T-cell (primary cell): ENCODE results near the gene OTUD7B. TPM values are rescaled to one million over a fixed set of nuclear protein-coding genes. Genes with fewer than 3 reads are reported as not detected.

Experiments
- ATAC-seq, 4 experiments: fragments of 200-7000 bp in 3 of 4; fragments of 150-1000 bp in 1 of 4; cut with Tn5 transposase; replicated peaks in 1 of 4; 1 replicate in 3 of 4; 2 replicates in 1 of 4; pipeline ENCODE4 v1.10.0; 2021; ENCODE audit warnings: moderate library complexity in 3 of 4, mild to moderate bottlenecking in 2 of 4, moderate number of reproducible peaks in 1 of 4
- CTCF ChIA-PET, 2 donors: fragments of 300-600 bp; sonication (Branson Sonifier 250); formaldehyde crosslinking; loops; one replicate each; lab custom pipeline; 2022; ENCODE audit warnings: antibody characterized with exemption in 2 of 2; lab: Charles Lee
- POLR2A ChIA-PET, 2 donors: fragments of 300-600 bp; sonication (Branson Sonifier 250); formaldehyde crosslinking; loops; one replicate each; lab custom pipeline; 2022; ENCODE audit warnings: antibody characterized with exemption in 2 of 2; lab: Charles Lee
- DNase-seq, 35 experiments: peaks; one replicate each; pipeline versions ENCODE4 v3.0.0 to v3.0.0-alpha.2; 2013 to 2023
- H3K27ac ChIP-seq: one replicate; pipeline ENCODE4 v1.5.1; 2013; ENCODE audit warnings: low read length
- H3K27me3 ChIP-seq, 2 experiments: replicated peaks in 1 of 2; 1 replicate in 1 of 2; 2 replicates in 1 of 2; pipeline versions ENCODE4 v1.6.1 to v1.7.0; 2013; ENCODE audit warnings: low read length in 1 of 2, mixed read lengths in 1 of 2; ENCODE audit not compliant: control insufficient read depth in 2 of 2, insufficient read depth in 2 of 2; ENCODE audit errors: extremely low read depth in 1 of 2
- H3K36me3 ChIP-seq, 2 donors: 1 replicate in 1 of 2; 2 replicates in 1 of 2; pipeline versions ENCODE4 v1.6.1 to v1.7.0; 2013; ENCODE audit warnings: low read length in 1 of 2; ENCODE audit not compliant: control insufficient read depth in 2 of 2, insufficient read depth in 1 of 2; ENCODE audit errors: extremely low read depth in 1 of 2
- H3K4me1 ChIP-seq, 2 experiments: 1 replicate in 1 of 2; 2 replicates in 1 of 2; pipeline versions ENCODE4 v1.6.1 to v1.7.0; 2013; ENCODE audit warnings: low read length in 2 of 2, mixed read lengths in 1 of 2; ENCODE audit not compliant: insufficient read depth in 2 of 2, control insufficient read depth in 1 of 2; ENCODE audit errors: extremely low read depth in 1 of 2
- H3K4me3 ChIP-seq, 2 donors: 1 replicate in 1 of 2; 2 replicates in 1 of 2; pipeline versions ENCODE4 v1.5.1 to v1.7.0; 2013; ENCODE audit warnings: mild to moderate bottlenecking in 2 of 2, low read length in 1 of 2, moderate library complexity in 1 of 2; ENCODE audit not compliant: control insufficient read depth in 1 of 2; ENCODE audit errors: extremely low read depth in 1 of 2
- H3K9me3 ChIP-seq: 2 replicates; pipeline ENCODE4 v1.7.0; 2013
- H3K27ac Mint-ChIP-seq, 2 donors: one replicate each; pipeline ENCODE4 v1.8.0; 2020 to 2021; ENCODE audit warnings: mild to moderate bottlenecking in 2 of 2, mixed read lengths in 2 of 2
- H3K27me3 Mint-ChIP-seq, 2 donors: one replicate each; pipeline ENCODE4 v1.8.0; 2021 to 2022; ENCODE audit warnings: mixed read lengths in 2 of 2
- H3K36me3 Mint-ChIP-seq: one replicate; pipeline ENCODE4 v1.8.0; 2021; ENCODE audit warnings: mixed read lengths
- H3K4me1 Mint-ChIP-seq, 3 donors: one replicate each; pipeline ENCODE4 v1.8.0; 2020 to 2022; ENCODE audit warnings: mixed read lengths in 3 of 3, mild to moderate bottlenecking in 1 of 3
- H3K4me3 Mint-ChIP-seq, 3 donors: one replicate each; pipeline ENCODE4 v1.8.0; 2020 to 2022; ENCODE audit warnings: mild to moderate bottlenecking in 3 of 3, mixed read lengths in 3 of 3, moderate library complexity in 3 of 3
- H3K9me3 Mint-ChIP-seq, 3 donors: one replicate each; pipeline ENCODE4 v1.8.0; 2020 to 2022; ENCODE audit warnings: mixed read lengths in 3 of 3
- WGBS: methylation state at CpG from one replicate; pipeline ENCODE4 v1.1.5; 2013; ENCODE audit warnings: missing lambda C conversion rate; ENCODE audit not compliant: insufficient coverage; 5-methylcytosine and 5-hydroxymethylcytosine counted together
- total RNA-seq, 35 experiments: library from RNA in 6 of 35; stranded (reverse) in 6 of 35; fragments of 120-200 nt in 1 of 35; gene quantifications; one replicate each; pipeline versions ENCODE4 v1.2.1 to v1.2.4 and lab custom pipeline; 2013 to 2026

OTUD7B gene
- total RNA-seq, 5 donors from 2014 or later (not counting 1 experiment from before 2014, with no cell fraction given): 7.8 to 13.7 (median 10.2) TPM

GRCh38 chr1:149916898-149917252 lies 93.7 kb downstream of the OTUD7B start:
- Histone ChIP-seq H3K4me3 (peak overlapping the region; percentile 65 to 77), H3K4me1 (peaks cover 18 to 27% of the 10 kb centered on the region in 2 experiments), H3K27ac (no peak overlapping the region), H3K27me3 (peaks cover 0 to 12% of the 10 kb centered on the region in 2 experiments), H3K36me3 (no peaks in the 10 kb centered on the region), H3K9me3 (no peaks in the 10 kb centered on the region)
- ChIA-PET CTCF (no interaction called here), POLR2A (no interaction called here)
- peaks cover 34 to 46% (median 41%) of the 10 kb centered on the region in 3 donors for H3K4me1 Mint-ChIP-seq
- H3K4me3 Mint-ChIP-seq: peak overlapping the region; percentile 70 to 83 (median 77)
- H3K27me3 Mint-ChIP-seq: peaks cover 0 to 2% of the 10 kb centered on the region in 2 donors
- DNase-seq: no peak
- no peaks in the 10 kb centered on the region for H3K9me3 Mint-ChIP-seq
- no peak overlapping the region for H3K27ac Mint-ChIP-seq
- 7% methylated on average over 8 of the region's 10 CpGs for whole genome bisulfite sequencing
- ATAC-seq: peak in 2 of 4 experiments; percentile 4 to 17
- H3K36me3 Mint-ChIP-seq: peaks cover 4% of the 10 kb centered on the region

GRCh38 chr1:149916193-149916897 lies 94.2 kb downstream of the OTUD7B start:
- DNase-seq (no peak), ATAC-seq (peak in 2 of 4 experiments; percentile 13 to 17)
- Mint-ChIP-seq H3K4me3 (peak overlapping the region; percentile 70 to 83 (median 77)), H3K27ac (peak overlapping the region; percentile 69 to 78), H3K9me3 (no peaks in the 10 kb centered on the region), H3K27me3 (peaks cover 0 to 2% of the 10 kb centered on the region in 2 donors), H3K36me3 (no peaks in the 10 kb centered on the region), H3K4me1 (peaks cover 34 to 46% (median 41%) of the 10 kb centered on the region in 3 donors)
- no peaks in the 10 kb centered on the region for H3K9me3 ChIP-seq
- no peak overlapping the region for H3K27ac ChIP-seq
- H3K4me3 ChIP-seq: peak overlapping the region; percentile 33 to 65
- H3K36me3 ChIP-seq: no peaks in the 10 kb centered on the region
- no CpG with 5 or more reads among the region's 9 CpGs for WGBS
- H3K4me1 ChIP-seq: peaks cover 18 to 27% of the 10 kb centered on the region in 2 experiments
- H3K27me3 ChIP-seq: peaks cover 0 to 12% of the 10 kb centered on the region in 2 experiments
- ChIA-PET POLR2A (no interaction called here), CTCF (interaction anchor here in 1 of 2 donors (0.6 kb wide), 1 partner anchor 423 kb away, joined by 4 read pairs; no protein-coding TSS in a partner anchor)

- H3K4me3 Mint-ChIP-seq: peak overlapping the region; percentile 70 to 83 (median 77)
- CTCF ChIA-PET: interaction anchor here in 1 of 2 donors (0.6 kb wide), 1 partner anchor 423 kb away, joined by 4 read pairs; no protein-coding TSS in a partner anchor
- ATAC-seq (no peak), DNase-seq (no peak)
- WGBS: 86% methylated on average over 5 of the region's 11 CpGs
- H3K4me3 ChIP-seq: no peak overlapping the region
- peaks cover 3% of the 10 kb centered on the region for H3K36me3 Mint-ChIP-seq
- H3K9me3 ChIP-seq: no peaks in the 10 kb centered on the region
- peaks cover 18 to 27% of the 10 kb centered on the region in 2 experiments for H3K4me1 ChIP-seq
- H3K27ac Mint-ChIP-seq: peak overlapping the region; percentile 69 to 78
- H3K9me3 Mint-ChIP-seq: no peaks in the 10 kb centered on the region
- peaks cover 34 to 46% (median 41%) of the 10 kb centered on the region in 3 donors for H3K4me1 Mint-ChIP-seq
- H3K27me3 Mint-ChIP-seq: peaks cover 0 to 2% of the 10 kb centered on the region in 2 donors
- H3K36me3 ChIP-seq: no peaks in the 10 kb centered on the region
- peaks cover 0 to 12% of the 10 kb centered on the region in 2 experiments for H3K27me3 ChIP-seq
- POLR2A ChIA-PET: interaction anchor here in 1 of 2 donors (1.1 kb wide), 1 partner anchor 10 kb away, joined by 3 read pairs; no protein-coding TSS in a partner anchor
- H3K27ac ChIP-seq: no peak overlapping the region
Observed at GRCh38 chr1:149915429-149916192, 94.9 kb downstream of the OTUD7B start.

- Mint-ChIP-seq H3K27me3 (peaks cover 0 to 2% of the 10 kb centered on the region in 2 donors), H3K9me3 (no peaks in the 10 kb centered on the region), H3K4me1 (peaks cover 34 to 46% (median 41%) of the 10 kb centered on the region in 3 donors), H3K27ac (peak overlapping the region in 1 of 2 donors; percentile 79), H3K4me3 (no peak overlapping the region), H3K36me3 (peaks cover 3% of the 10 kb centered on the region)
- Histone ChIP-seq H3K9me3 (no peaks in the 10 kb centered on the region), H3K4me3 (no peak overlapping the region), H3K27me3 (peaks cover 0 to 12% of the 10 kb centered on the region in 2 experiments), H3K27ac (peak overlapping the region; percentile 14), H3K36me3 (no peaks in the 10 kb centered on the region), H3K4me1 (peaks cover 18 to 27% of the 10 kb centered on the region in 2 experiments)
- no CpG with 5 or more reads among the region's 1 CpG for WGBS
- CTCF ChIA-PET: no interaction called here
- ATAC-seq (no peak), DNase-seq (no peak)
- POLR2A ChIA-PET: interaction anchor here in 1 of 2 donors (1.1 kb wide), 1 partner anchor 11 kb away, joined by 3 read pairs; no protein-coding TSS in a partner anchor
Observed at GRCh38 chr1:149914545-149914944, 96.0 kb downstream of the OTUD7B start.

GRCh38 chr1:149906570-149907075 lies 103.9 kb downstream of the OTUD7B start:
- ATAC-seq: no peak
- no peaks in the 10 kb centered on the region for H3K4me1 ChIP-seq
- no peaks in the 10 kb centered on the region for H3K36me3 ChIP-seq
- 92% methylated on average over 6 of the region's 10 CpGs for WGBS
- no peak overlapping the region for H3K4me3 Mint-ChIP-seq
- no peak overlapping the region for H3K4me3 ChIP-seq
- no peak overlapping the region for H3K27ac Mint-ChIP-seq
- no peaks in the 10 kb centered on the region for H3K27me3 Mint-ChIP-seq
- ChIA-PET POLR2A (no interaction called here), CTCF (no interaction called here)
- peaks cover 13% of the 10 kb centered on the region for H3K36me3 Mint-ChIP-seq
- no peaks in the 10 kb centered on the region for H3K27me3 ChIP-seq
- no peaks in the 10 kb centered on the region for H3K9me3 Mint-ChIP-seq
- no peaks in the 10 kb centered on the region for H3K4me1 Mint-ChIP-seq
- no peak for DNase-seq
- H3K27ac ChIP-seq: no peak overlapping the region
- no peaks in the 10 kb centered on the region for H3K9me3 ChIP-seq
